ENCODE results near the gene COBLL1.

GRCh38 chr2:164841719-164842623 is at the start of gene COBLL1:
- peak; percentile 54 for TF ChIP-seq CTCF (IDR thresholded peaks at IDR 0.05; ENCODE audit: insufficient read depth, low read depth, low read length)
- no peak for TF ChIP-seq EZH2 (IDR thresholded peaks at IDR 0.05; ENCODE audit: insufficient read depth, low read length)
